SK-N-SH (cell line): ENCODE measurements around the gene MFAP4. TPM values are rescaled to one million over a fixed set of nuclear protein-coding genes. Genes with fewer than 3 reads are reported as not detected.

Experiments
- CHD2 ChIP-seq: fragments of 150-350 bp; IDR thresholded peaks from 2 replicates; pipeline ENCODE4 v1.6.1; 2018; ENCODE audit warnings: low read length; ENCODE audit not compliant: partially characterized antibody
- ELF1 ChIP-seq: IDR thresholded peaks from 2 replicates; pipeline ENCODE4 v1.4.0; 2012
- EP300 ChIP-seq, 2 experiments: IDR thresholded peaks; 2 replicates each; pipeline versions ENCODE4 v1.4.0 to v1.6.1; 2012; ENCODE audit warnings: borderline replicate concordance in 1 of 2, low read depth in 1 of 2, low read length in 1 of 2
- FOXM1 ChIP-seq: IDR thresholded peaks from 2 replicates; pipeline ENCODE4 v1.4.0; 2012; ENCODE audit warnings: low read depth, mild to moderate bottlenecking
- GABPA ChIP-seq: IDR thresholded peaks from 2 replicates; pipeline ENCODE4 v1.4.0; 2012; ENCODE audit warnings: low read depth, mild to moderate bottlenecking
- GATA2 ChIP-seq: sonication (generic); formaldehyde crosslinking; IDR thresholded peaks from 2 replicates; pipeline ENCODE4 v1.5.0; 2020; ENCODE audit warnings: mild to moderate bottlenecking, missing genetic modification reagents
- MAX ChIP-seq: IDR thresholded peaks from 2 replicates; pipeline ENCODE4 v1.4.0; 2012; ENCODE audit warnings: low read depth
- POLR2AphosphoS5 ChIP-seq: IDR thresholded peaks from 2 replicates; pipeline ENCODE4 v1.6.1; 2012; ENCODE audit warnings: low read depth, low read length
- SIN3A ChIP-seq: IDR thresholded peaks from 2 replicates; pipeline ENCODE4 v1.6.1; 2012; ENCODE audit warnings: low read depth, mild to moderate bottlenecking, low read length, moderate library complexity, borderline replicate concordance
- TEAD4 ChIP-seq: IDR thresholded peaks from 2 replicates; pipeline ENCODE4 v1.4.0; 2012; ENCODE audit warnings: mild to moderate bottlenecking, borderline replicate concordance; ENCODE audit not compliant: insufficient read depth
- YY1 ChIP-seq: IDR thresholded peaks from 2 replicates; pipeline ENCODE4 v1.4.0; 2012; ENCODE audit warnings: low read depth, mild to moderate bottlenecking
- polyA plus RNA-seq, 3 experiments: library from polyadenylated mRNA; depleted of rRNA; stranded (reverse); fragments of >200 nt; gene quantifications; 2 replicates each; pipeline ENCODE4 v1.2.3, GENCODE V29; 2012
- TF ChIP-seq, protein P1 (sequence below): fragments of 200-600 bp; sonication (generic); IDR thresholded peaks from 2 replicates; pipeline ENCODE4 v1.6.1; 2017; ENCODE audit warnings: antibody characterized with exemption, mild to moderate bottlenecking, moderate library complexity
- TF ChIP-seq, protein P2 (sequence below): fragments of 150-350 bp; IDR thresholded peaks from 2 replicates; pipeline ENCODE4 v1.6.1; 2017; ENCODE audit warnings: antibody characterized with exemption, low read length, low read depth, borderline replicate concordance
- TF ChIP-seq, protein P3 (sequence below): IDR thresholded peaks from 2 replicates; pipeline ENCODE4 v1.6.1; 2012; ENCODE audit warnings: mild to moderate bottlenecking, low read depth, low read length, moderate library complexity
- TF ChIP-seq, protein P4 (sequence below): IDR thresholded peaks from 2 replicates; pipeline ENCODE4; 2012

The MFAP4 gene
- polyA plus RNA-seq, 1 of the 3 experiments (the other 2 are of a cell fraction) = 120 TPM

DNA sequence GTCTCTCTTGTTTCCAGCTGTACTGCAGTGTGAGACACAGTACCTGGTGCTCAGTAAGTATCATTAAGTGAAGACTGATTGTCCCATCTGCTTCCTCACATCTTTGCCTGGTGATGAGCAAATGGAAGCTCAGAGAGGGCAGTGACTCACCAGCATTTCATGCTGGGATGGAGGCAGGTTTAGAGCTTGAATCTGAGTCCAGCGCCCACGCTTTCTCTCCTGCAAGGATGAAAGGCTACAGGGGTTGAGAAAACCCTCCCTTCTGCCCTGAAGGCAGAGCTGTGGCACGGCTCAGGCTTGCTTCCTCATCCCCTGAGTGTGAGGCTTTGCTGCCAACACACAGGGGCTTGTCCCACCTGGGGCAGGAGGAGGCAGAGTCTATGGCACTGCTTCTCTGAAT, 22.5 kb upstream of the MFAP4 start (continued):
- TF ChIP-seq, protein P1, sequence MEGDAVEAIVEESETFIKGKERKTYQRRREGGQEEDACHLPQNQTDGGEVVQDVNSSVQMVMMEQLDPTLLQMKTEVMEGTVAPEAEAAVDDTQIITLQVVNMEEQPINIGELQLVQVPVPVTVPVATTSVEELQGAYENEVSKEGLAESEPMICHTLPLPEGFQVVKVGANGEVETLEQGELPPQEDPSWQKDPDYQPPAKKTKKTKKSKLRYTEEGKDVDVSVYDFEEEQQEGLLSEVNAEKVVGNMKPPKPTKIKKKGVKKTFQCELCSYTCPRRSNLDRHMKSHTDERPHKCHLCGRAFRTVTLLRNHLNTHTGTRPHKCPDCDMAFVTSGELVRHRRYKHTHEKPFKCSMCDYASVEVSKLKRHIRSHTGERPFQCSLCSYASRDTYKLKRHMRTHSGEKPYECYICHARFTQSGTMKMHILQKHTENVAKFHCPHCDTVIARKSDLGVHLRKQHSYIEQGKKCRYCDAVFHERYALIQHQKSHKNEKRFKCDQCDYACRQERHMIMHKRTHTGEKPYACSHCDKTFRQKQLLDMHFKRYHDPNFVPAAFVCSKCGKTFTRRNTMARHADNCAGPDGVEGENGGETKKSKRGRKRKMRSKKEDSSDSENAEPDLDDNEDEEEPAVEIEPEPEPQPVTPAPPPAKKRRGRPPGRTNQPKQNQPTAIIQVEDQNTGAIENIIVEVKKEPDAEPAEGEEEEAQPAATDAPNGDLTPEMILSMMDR = no peak
- TF ChIP-seq FOXM1 (no peak), YY1 (no peak; the same call in 1 of the 2 replicates), ELF1 (no peak), GABPA (no peak), MAX (0 out of 2 replicates have a peak, but pooled peaks have one; percentile 32), CHD2 (no peak), GATA2 (CRISPR knock-in tag) (no peak), SIN3A (no peak), EP300 (IDR thresholded peaks at IDR 0.05; ENCODE audit: borderline replicate concordance in 1 of 2, low read depth in 1 of 2, low read length in 1 of 2) (no peak), POLR2AphosphoS5 (no peak), TEAD4 (no peak)
- TF ChIP-seq, protein P2, sequence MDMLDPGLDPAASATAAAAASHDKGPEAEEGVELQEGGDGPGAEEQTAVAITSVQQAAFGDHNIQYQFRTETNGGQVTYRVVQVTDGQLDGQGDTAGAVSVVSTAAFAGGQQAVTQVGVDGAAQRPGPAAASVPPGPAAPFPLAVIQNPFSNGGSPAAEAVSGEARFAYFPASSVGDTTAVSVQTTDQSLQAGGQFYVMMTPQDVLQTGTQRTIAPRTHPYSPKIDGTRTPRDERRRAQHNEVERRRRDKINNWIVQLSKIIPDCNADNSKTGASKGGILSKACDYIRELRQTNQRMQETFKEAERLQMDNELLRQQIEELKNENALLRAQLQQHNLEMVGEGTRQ = no peak
- TF ChIP-seq, protein P3, sequence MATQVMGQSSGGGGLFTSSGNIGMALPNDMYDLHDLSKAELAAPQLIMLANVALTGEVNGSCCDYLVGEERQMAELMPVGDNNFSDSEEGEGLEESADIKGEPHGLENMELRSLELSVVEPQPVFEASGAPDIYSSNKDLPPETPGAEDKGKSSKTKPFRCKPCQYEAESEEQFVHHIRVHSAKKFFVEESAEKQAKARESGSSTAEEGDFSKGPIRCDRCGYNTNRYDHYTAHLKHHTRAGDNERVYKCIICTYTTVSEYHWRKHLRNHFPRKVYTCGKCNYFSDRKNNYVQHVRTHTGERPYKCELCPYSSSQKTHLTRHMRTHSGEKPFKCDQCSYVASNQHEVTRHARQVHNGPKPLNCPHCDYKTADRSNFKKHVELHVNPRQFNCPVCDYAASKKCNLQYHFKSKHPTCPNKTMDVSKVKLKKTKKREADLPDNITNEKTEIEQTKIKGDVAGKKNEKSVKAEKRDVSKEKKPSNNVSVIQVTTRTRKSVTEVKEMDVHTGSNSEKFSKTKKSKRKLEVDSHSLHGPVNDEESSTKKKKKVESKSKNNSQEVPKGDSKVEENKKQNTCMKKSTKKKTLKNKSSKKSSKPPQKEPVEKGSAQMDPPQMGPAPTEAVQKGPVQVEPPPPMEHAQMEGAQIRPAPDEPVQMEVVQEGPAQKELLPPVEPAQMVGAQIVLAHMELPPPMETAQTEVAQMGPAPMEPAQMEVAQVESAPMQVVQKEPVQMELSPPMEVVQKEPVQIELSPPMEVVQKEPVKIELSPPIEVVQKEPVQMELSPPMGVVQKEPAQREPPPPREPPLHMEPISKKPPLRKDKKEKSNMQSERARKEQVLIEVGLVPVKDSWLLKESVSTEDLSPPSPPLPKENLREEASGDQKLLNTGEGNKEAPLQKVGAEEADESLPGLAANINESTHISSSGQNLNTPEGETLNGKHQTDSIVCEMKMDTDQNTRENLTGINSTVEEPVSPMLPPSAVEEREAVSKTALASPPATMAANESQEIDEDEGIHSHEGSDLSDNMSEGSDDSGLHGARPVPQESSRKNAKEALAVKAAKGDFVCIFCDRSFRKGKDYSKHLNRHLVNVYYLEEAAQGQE = no peak
- TF ChIP-seq, protein P4, sequence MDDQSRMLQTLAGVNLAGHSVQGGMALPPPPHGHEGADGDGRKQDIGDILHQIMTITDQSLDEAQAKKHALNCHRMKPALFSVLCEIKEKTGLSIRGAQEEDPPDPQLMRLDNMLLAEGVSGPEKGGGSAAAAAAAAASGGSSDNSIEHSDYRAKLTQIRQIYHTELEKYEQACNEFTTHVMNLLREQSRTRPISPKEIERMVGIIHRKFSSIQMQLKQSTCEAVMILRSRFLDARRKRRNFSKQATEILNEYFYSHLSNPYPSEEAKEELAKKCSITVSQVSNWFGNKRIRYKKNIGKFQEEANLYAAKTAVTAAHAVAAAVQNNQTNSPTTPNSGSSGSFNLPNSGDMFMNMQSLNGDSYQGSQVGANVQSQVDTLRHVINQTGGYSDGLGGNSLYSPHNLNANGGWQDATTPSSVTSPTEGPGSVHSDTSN = 0 out of 2 replicates have a peak, but pooled peaks have one; percentile 14
